Transverse colon (tissue), 3 donors: Measurements from ENCODE around the gene SPIB.

Experiments used
- CTCF ChIP-seq, 5 experiments: fragments of 200-600 bp in 3 of 5; fragments of 450-650 bp in 2 of 5; sonication (generic) in 3 of 5; IDR thresholded peaks; 1 replicate in 2 of 5; 2 replicates in 3 of 5; pipeline ENCODE4 v1.5.1; 2016 to 2017; ENCODE audit warnings: antibody characterized with exemption in 5 of 5, inconsistent platforms in 3 of 5, mild to moderate bottlenecking in 2 of 5, moderate library complexity in 1 of 5
- POLR2A ChIP-seq: fragments of 450-650 bp; IDR thresholded peaks from one replicate; pipeline ENCODE4 v1.6.1; 2016; ENCODE audit warnings: antibody characterized with exemption, mild to moderate bottlenecking, moderate library complexity

- TF ChIP-seq CTCF (IDR thresholded peaks at IDR 0.05) (no peak), POLR2A (no peak)
These were observed 59.2 kb downstream of the SPIB start for GRCh38 chr19:50477751-50478515.
